HEK293T (cell line): ENCODE results near the gene TBC1D22A.

Source experiments
- CTCF ChIA-PET: fragments of 350-600 bp; formaldehyde crosslinking; extraction: SDS; loops from one replicate; lab custom pipeline; 2021; ENCODE audit warnings: antibody characterized with exemption, inconsistent platforms; lab: Yijun Ruan, JAX
- POLR2A ChIA-PET: fragments of 350-600 bp; formaldehyde crosslinking; extraction: SDS; loops from one replicate; lab custom pipeline; 2020; ENCODE audit warnings: antibody characterized with exemption, inconsistent platforms; lab: Yijun Ruan, JAX
- DNase-seq: peaks from one replicate; pipeline ENCODE4 v3.0.0; 2012; ENCODE audit warnings: mixed read lengths; ENCODE audit errors: extremely low spot score
- ARNT ChIP-seq: fragments of 450-650 bp; IDR thresholded peaks from 2 replicates; pipeline ENCODE4 v1.6.1; 2017; ENCODE audit warnings: mild to moderate bottlenecking
- BHLHE40 ChIP-seq: fragments of 450-650 bp; IDR thresholded peaks from 2 replicates; pipeline ENCODE4 v1.6.1; 2016; ENCODE audit warnings: mild to moderate bottlenecking, moderate library complexity, borderline replicate concordance
- CTBP1 ChIP-seq: fragments of 450-650 bp; IDR thresholded peaks from 2 replicates; pipeline ENCODE4 v1.6.1; 2016; ENCODE audit warnings: borderline replicate concordance
- ELF4 ChIP-seq: fragments of 450-650 bp; IDR thresholded peaks from 2 replicates; pipeline ENCODE4 v1.6.1; 2017; ENCODE audit warnings: antibody characterized with exemption
- FOXA1 ChIP-seq: fragments of 450-650 bp; IDR thresholded peaks from 2 replicates; pipeline ENCODE4 v1.6.1; 2016; ENCODE audit warnings: mild to moderate bottlenecking
- FOXK2 ChIP-seq: fragments of 450-650 bp; IDR thresholded peaks from 2 replicates; pipeline ENCODE4 v1.6.1; 2016; ENCODE audit warnings: mild to moderate bottlenecking
- FOXM1 ChIP-seq: fragments of 450-650 bp; IDR thresholded peaks from 2 replicates; pipeline ENCODE4 v1.6.1; 2017; ENCODE audit warnings: mild to moderate bottlenecking, borderline replicate concordance
- HDGF ChIP-seq: fragments of 450-650 bp; IDR thresholded peaks from 2 replicates; pipeline ENCODE4 v1.6.1; 2017; ENCODE audit warnings: antibody characterized with exemption, borderline replicate concordance
- L3MBTL2 ChIP-seq: fragments of 450-650 bp; conservative IDR thresholded peaks from 2 replicates; pipeline ENCODE4 v1.6.1; 2016; ENCODE audit warnings: mild to moderate bottlenecking
- LEF1 ChIP-seq: fragments of 450-650 bp; IDR thresholded peaks from 2 replicates; pipeline ENCODE4 v1.6.1; 2017; ENCODE audit warnings: mild to moderate bottlenecking, borderline replicate concordance
- NFRKB ChIP-seq: fragments of 450-650 bp; IDR thresholded peaks from 2 replicates; pipeline ENCODE4 v1.6.1; 2016; ENCODE audit warnings: mild to moderate bottlenecking, moderate library complexity
- SP1 ChIP-seq: fragments of 450-650 bp; IDR thresholded peaks from 2 replicates; pipeline ENCODE4 v1.6.1; 2017
- SUZ12 ChIP-seq: fragments of 450-650 bp; IDR thresholded peaks from 2 replicates; pipeline ENCODE4 v1.6.1; 2016; ENCODE audit warnings: mild to moderate bottlenecking
- TARDBP ChIP-seq: fragments of 450-650 bp; IDR thresholded peaks from 2 replicates; pipeline ENCODE4 v1.6.1; 2016
- ZNF384 ChIP-seq: fragments of 450-650 bp; IDR thresholded peaks from 2 replicates; pipeline ENCODE4 v1.6.1; 2016
- TF ChIP-seq, protein P1 (sequence below): fragments of 450-650 bp; IDR thresholded peaks from 2 replicates; pipeline ENCODE4 v1.6.1; 2016

Gene TBC1D22A

DNA sequence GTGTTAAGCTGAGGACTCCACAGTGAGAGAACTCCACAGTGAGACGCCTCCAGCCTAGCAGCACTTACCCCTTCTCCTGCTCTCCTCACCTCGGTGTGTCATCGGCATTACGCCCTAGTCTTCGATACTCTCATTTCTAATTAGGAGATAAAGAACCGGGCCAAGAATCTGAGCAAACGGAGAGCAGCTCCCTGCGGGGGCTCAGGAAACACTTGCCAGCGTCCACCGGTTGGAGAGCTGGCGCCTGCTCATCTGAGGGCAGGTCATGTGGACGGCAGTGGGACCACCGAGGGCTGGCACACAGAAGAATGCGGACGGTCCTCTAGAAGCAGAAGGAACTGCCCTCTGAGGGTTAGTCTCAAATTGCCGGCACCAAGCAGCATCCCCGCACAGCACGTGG, 37.4 kb upstream of the TBC1D22A start:
- DNase-seq, result no peak
- POLR2A ChIA-PET, result no interaction called here
- TF ChIP-seq ARNT (no peak), LEF1 (no peak), SUZ12 (no peak)
- CTCF ChIA-PET, result no interaction called here

DNA sequence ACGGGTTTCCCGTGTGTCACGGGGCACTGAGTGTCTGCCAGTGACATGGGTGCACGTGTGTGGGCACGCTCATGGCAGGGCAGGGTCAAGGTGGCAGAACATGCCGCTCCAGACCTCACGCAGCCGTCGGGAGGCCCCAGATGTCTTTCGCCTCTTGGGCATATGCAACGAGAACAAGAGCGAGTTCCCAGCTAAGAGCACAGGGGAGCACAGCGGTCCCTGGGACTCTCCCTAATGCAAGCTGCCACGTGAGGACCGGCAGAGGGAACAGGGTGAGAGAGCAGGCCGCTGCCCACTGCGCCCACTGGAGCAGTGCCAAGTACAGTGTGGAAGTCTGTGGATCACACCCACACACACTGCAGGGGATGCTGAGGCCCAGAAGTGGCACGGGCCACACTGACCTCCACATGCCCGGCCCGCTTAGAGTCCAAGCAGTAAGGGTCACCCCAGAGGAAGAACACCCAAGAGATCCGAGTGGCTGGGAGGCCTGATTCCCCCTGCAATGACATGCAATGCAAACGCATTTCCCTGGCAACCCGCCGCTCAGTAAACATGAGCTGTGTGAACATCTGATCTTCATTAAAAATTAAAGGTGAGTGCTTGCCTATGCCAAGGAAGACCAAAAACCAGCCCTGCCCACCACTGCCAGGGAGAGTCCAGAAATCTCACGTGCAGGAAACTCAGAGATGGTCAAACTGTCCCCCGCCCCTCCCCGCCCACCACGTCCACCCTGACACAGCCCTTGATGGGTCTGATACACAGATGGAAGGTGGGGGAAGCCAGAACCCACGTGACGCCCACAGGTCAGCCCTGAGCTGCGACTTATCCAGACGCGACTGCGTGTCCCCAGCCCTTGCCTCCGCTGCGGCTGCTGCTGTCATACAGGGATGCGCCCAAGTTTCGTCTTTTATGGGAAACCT, 36.1 kb upstream of the TBC1D22A start:
- no peak for TF ChIP-seq ARNT
- no peak for TF ChIP-seq ZNF384
- TF ChIP-seq SP1, result no peak
- TF ChIP-seq, protein P1, sequence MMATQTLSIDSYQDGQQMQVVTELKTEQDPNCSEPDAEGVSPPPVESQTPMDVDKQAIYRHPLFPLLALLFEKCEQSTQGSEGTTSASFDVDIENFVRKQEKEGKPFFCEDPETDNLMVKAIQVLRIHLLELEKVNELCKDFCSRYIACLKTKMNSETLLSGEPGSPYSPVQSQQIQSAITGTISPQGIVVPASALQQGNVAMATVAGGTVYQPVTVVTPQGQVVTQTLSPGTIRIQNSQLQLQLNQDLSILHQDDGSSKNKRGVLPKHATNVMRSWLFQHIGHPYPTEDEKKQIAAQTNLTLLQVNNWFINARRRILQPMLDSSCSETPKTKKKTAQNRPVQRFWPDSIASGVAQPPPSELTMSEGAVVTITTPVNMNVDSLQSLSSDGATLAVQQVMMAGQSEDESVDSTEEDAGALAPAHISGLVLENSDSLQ, result no peak
- TF ChIP-seq FOXA1, result no peak
- no peak for TF ChIP-seq CTBP1
- no peak for TF ChIP-seq TARDBP
- TF ChIP-seq L3MBTL2, result no peak
- POLR2A ChIA-PET, result no interaction called here
- CTCF ChIA-PET, result no interaction called here
- DNase-seq, result no peak

DNA sequence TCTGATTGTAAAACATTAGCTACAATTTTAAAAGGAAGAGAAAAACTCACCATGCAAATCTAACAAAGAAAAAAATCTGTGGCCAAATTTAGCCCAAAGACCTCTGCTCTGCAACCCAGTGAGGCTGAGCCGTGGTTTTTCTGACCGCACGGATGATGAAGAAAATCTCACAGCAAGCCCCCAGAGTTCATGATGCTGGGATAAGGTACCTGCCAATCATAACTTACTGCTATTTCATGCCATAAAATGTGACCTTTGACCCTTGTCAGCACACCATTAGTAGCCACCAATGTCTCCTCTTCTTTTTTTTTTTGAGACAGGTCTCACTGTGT, 35.5 kb upstream of the TBC1D22A start:
- TF ChIP-seq HDGF (no peak), CTBP1 (no peak), NFRKB (no peak), FOXM1 (no peak), SUZ12 (no peak), ZNF384 (no peak), TARDBP (no peak), BHLHE40 (no peak), FOXA1 (no peak), ARNT (no peak), SP1 (no peak), ELF4 (no peak)
- TF ChIP-seq, protein P1, result no peak
- ChIA-PET POLR2A (no interaction called here), CTCF (no interaction called here)
- DNase-seq, result no peak

DNA sequence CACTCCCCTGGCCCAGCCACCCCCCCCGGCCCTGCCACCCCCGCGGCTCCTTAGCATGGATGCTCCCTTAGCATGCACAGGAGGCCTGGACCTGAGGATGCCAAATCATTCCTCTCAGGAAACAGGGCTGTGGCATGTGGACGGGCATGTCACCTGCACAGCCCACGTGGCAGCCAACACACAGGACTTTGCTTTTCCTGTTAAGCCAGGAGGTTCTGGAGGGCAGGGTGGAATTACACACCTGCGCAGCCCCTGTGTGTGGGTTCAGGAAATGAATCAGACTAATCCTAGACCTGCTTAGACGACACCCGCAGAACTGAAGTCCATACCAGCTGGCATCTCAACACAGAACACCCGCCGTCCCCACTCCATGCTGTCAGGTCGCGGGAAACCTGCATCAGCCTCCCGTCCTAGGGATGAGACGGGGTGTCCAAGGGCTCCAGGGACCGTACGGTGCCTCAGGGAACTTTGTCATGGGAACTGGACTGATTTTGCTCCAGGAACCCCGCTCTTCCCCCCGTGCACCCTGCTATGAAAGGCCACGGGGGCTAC, 34.6 kb upstream of the TBC1D22A start:
- POLR2A ChIA-PET, result no interaction called here
- CTCF ChIA-PET, result no interaction called here
- no peak for TF ChIP-seq ARNT
- no peak for DNase-seq

DNA sequence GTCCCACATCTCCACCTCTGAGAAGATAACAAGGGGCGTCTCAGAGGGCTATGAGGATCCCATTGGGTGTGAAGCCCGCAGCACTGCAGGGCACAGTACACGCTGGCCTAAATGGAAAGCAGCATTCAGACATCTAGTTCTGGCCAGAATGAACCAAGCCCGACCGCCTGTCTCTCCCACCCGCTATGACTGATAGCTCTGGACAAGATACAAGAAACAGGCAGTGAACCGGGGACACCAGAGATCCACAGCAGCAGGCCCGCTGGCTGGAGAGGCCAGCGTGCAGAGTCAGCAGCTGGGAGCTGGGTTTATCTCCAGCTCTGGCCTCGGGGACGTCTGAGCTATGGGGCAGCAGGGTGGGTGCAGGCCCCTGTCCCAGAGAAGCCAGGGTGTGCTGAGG, 34.0 kb upstream of the TBC1D22A start:
- CTCF ChIA-PET, result no interaction called here
- DNase-seq, result no peak
- POLR2A ChIA-PET, result no interaction called here
- TF ChIP-seq FOXA1 (no peak), HDGF (no peak), BHLHE40 (no peak), FOXK2 (no peak), L3MBTL2 (no peak), LEF1 (no peak), ELF4 (no peak), SUZ12 (no peak), NFRKB (no peak), CTBP1 (no peak), ARNT (no peak), TARDBP (no peak), SP1 (no peak), ZNF384 (no peak), FOXM1 (no peak)
- TF ChIP-seq, protein P1, result no peak

DNA sequence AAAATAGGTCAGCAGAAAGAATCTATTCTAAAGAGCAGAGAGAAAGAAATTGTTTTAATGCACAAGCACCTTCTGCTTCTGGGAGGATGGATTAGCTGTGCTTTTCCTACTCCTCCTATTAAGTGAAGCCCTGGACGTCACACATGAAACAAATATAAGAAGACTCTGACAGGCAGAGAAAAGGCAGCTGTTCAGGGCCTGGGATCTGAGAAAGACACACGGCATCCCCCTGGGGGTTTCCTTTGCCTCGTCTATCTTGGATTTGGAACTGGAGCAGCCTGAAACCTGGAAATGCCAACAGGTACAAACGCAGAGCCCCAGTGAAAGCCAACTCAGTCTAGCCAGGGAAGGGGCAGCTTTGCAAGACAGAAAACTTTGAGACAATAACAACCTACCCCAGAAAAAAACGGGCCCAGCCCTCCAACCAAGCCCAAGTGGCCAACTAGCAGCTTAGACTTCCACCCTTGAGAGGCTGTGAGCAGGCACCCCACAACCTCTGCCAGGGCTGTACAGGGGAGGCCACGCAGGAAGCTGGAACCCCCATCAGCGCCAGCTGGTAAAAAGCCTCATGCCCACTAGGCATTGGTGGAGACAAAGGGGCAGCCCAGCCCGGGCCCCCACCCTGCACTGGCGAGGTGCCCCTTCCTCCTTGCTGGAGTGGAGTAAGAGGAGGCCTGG, 31.7 kb upstream of the TBC1D22A start:
- POLR2A ChIA-PET, result interaction anchor here (1.4 kb wide), 1 partner anchor 32 kb away, joined by 9 read pairs; the partner anchor contains the start of gene TBC1D22A
- CTCF ChIA-PET, result interaction anchor here (1.2 kb wide), 1 partner anchor 167 kb away, joined by 3 read pairs; no protein-coding TSS in a partner anchor
- TF ChIP-seq FOXK2, result no peak
- no peak for TF ChIP-seq SP1
- no peak for TF ChIP-seq L3MBTL2
- TF ChIP-seq ELF4, result no peak
- no peak for TF ChIP-seq FOXA1
- no peak for TF ChIP-seq CTBP1
- no peak for TF ChIP-seq ARNT
- TF ChIP-seq ZNF384, result no peak
- no peak for TF ChIP-seq SUZ12

More for the DNA sequence above, 31.7 kb upstream of the TBC1D22A start:
- DNase-seq, result no peak
